H1 (cell line): ENCODE measurements around the gene THBS3. TPM values are rescaled to one million over a fixed set of nuclear protein-coding genes. Genes with fewer than 3 reads are reported as not detected.
A peak's percentile ranks its signal among the peaks of the same experiment; 100 is the strongest.

ENCODE experiments used
- CTCF ChIA-PET: fragments of 300-600 bp; sonication (Branson Sonifier 250); formaldehyde crosslinking; loops from one replicate; lab custom pipeline; 2021; ENCODE audit not compliant: partially characterized antibody; lab: Charles Lee
- POLR2A ChIA-PET: fragments of 300-600 bp; sonication (Branson Sonifier 250); formaldehyde crosslinking; loops from one replicate; lab custom pipeline; 2021; ENCODE audit warnings: inconsistent platforms; ENCODE audit not compliant: partially characterized antibody; lab: Charles Lee
- DNase-seq, 2 experiments: peaks; one replicate each; pipeline versions ENCODE4 v3.0.0 to v3.0.0-alpha.2; 2010 to 2022; ENCODE audit warnings: low spot score in 2 of 2, low read depth in 1 of 2, mixed read lengths in 1 of 2
- FAIRE-seq: peaks from 2 replicates; lab custom pipeline; 2011; peaks lifted over from hg19 to GRCh38; lab: Jason Lieb, UNC
- H2AFZ ChIP-seq: 2 replicates; pipeline ENCODE4 v1.8.1; 2012; ENCODE audit warnings: low read length, inconsistent platforms
- H2AK5ac ChIP-seq: 2 replicates; pipeline ENCODE4 v1.6.1; 2013; ENCODE audit warnings: low read depth, low read length
- H2BK120ac ChIP-seq: replicated peaks from 2 replicates; pipeline ENCODE3; 2013; ENCODE audit warnings: low read depth, low read length, inconsistent platforms
- H2BK12ac ChIP-seq: 2 replicates; pipeline ENCODE4 v1.6.1; 2013; ENCODE audit warnings: low read depth, low read length
- H2BK15ac ChIP-seq: 2 replicates; pipeline ENCODE4 v1.6.1; 2013; ENCODE audit warnings: low read length
- H2BK20ac ChIP-seq: 2 replicates; pipeline ENCODE4 v1.6.1; 2013; ENCODE audit warnings: low read length
- H2BK5ac ChIP-seq: 2 replicates; pipeline ENCODE4 v1.6.1; 2013; ENCODE audit warnings: low read depth, low read length
- H3K14ac ChIP-seq: 2 replicates; pipeline ENCODE4 v1.6.1; 2013; ENCODE audit warnings: inconsistent platforms; ENCODE audit not compliant: insufficient read length
- H3K18ac ChIP-seq: 2 replicates; pipeline ENCODE4 v1.6.1; 2013; ENCODE audit warnings: low read length; ENCODE audit errors: extremely low read depth
- H3K23ac ChIP-seq: 2 replicates; pipeline ENCODE4 v1.6.1; 2013; ENCODE audit warnings: inconsistent platforms; ENCODE audit not compliant: insufficient read length
- H3K23me2 ChIP-seq: 2 replicates; pipeline ENCODE4 v1.6.1; 2013; ENCODE audit warnings: low read depth, low read length
- H3K27ac ChIP-seq: 2 replicates; pipeline ENCODE4 v1.6.1; 2011; ENCODE audit warnings: low read depth, low read length, inconsistent platforms
- H3K27me3 ChIP-seq, 4 experiments: replicated peaks in 1 of 4; 1 replicate in 1 of 4; 2 replicates in 3 of 4; pipeline versions ENCODE4 v1.6.1 to v1.8.1; 2011 to 2013; ENCODE audit warnings: low read length in 3 of 4, mild to moderate bottlenecking in 3 of 4, inconsistent platforms in 2 of 4, mixed read lengths in 2 of 4, moderate library complexity in 1 of 4; ENCODE audit not compliant: control insufficient read depth in 3 of 4, insufficient read depth in 3 of 4; ENCODE audit errors: extremely low read depth in 1 of 4
- H3K36me3 ChIP-seq, 4 experiments: 2 replicates each; pipeline versions ENCODE4 v1.6.1 to v1.8.1; 2011 to 2013; ENCODE audit warnings: mild to moderate bottlenecking in 4 of 4, low read length in 3 of 4, moderate library complexity in 2 of 4, control low read depth in 1 of 4, inconsistent platforms in 1 of 4; ENCODE audit not compliant: insufficient read depth in 4 of 4, control insufficient read depth in 2 of 4
- H3K4ac ChIP-seq: replicated peaks from 2 replicates; pipeline ENCODE3; 2013; ENCODE audit warnings: low read length, low read depth, mixed read lengths, inconsistent platforms; ENCODE audit not compliant: insufficient read length
- H3K4me1 ChIP-seq, 4 experiments: replicated peaks in 1 of 4; 1 replicate in 1 of 4; 2 replicates in 3 of 4; pipeline versions ENCODE4 v1.6.1 to v1.8.1; 2011 to 2013; ENCODE audit warnings: low read length in 3 of 4, inconsistent platforms in 2 of 4, mixed read lengths in 1 of 4; ENCODE audit not compliant: insufficient read depth in 4 of 4, control insufficient read depth in 3 of 4
- H3K4me2 ChIP-seq, 2 experiments: 2 replicates each; pipeline versions ENCODE4 v1.6.1 to v1.8.1; 2011 to 2013; ENCODE audit warnings: low read depth in 2 of 2, low read length in 2 of 2, control low read depth in 1 of 2, inconsistent platforms in 1 of 2, mild to moderate bottlenecking in 1 of 2; ENCODE audit not compliant: insufficient read depth in 1 of 2
- H3K4me3 ChIP-seq, 4 experiments: fragments of 200-600, 300-600 bp in 1 of 4; sonication (generic), shearing (Covaris generic), sonication (Bioruptor Twin) in 1 of 4; 2 replicates each; pipeline versions ENCODE4 v1.5.1 to v1.8.1; 2011 to 2016; ENCODE audit warnings: low read length in 4 of 4, low read depth in 3 of 4, control low read depth in 2 of 4, inconsistent platforms in 2 of 4, mild to moderate bottlenecking in 2 of 4, mixed read lengths in 1 of 4, moderate library complexity in 1 of 4; ENCODE audit not compliant: insufficient read depth in 2 of 4; ENCODE audit errors: extremely low read depth in 1 of 4
- H3K56ac ChIP-seq: replicated peaks from 2 replicates; pipeline ENCODE3; 2013; ENCODE audit warnings: low read depth, mild to moderate bottlenecking, mixed read lengths, low read length, inconsistent platforms; ENCODE audit not compliant: insufficient read length
- H3K79me1 ChIP-seq: 2 replicates; pipeline ENCODE4 v1.6.1; 2013; ENCODE audit warnings: low read depth, low read length, control low read depth
- H3K79me2 ChIP-seq, 2 experiments: 2 replicates each; pipeline versions ENCODE4 v1.6.1 to v1.8.1; 2012 to 2013; ENCODE audit warnings: low read length in 2 of 2, mild to moderate bottlenecking in 2 of 2, inconsistent platforms in 1 of 2; ENCODE audit not compliant: insufficient read depth in 2 of 2, control insufficient read depth in 1 of 2
- H3K9ac ChIP-seq, 4 experiments: replicated peaks in 1 of 4; 1 replicate in 1 of 4; 2 replicates in 3 of 4; pipeline versions ENCODE4 v1.6.1 to v1.8.1; 2011 to 2013; ENCODE audit warnings: low read depth in 3 of 4, low read length in 3 of 4, control low read depth in 2 of 4, mild to moderate bottlenecking in 2 of 4, moderate library complexity in 2 of 4, inconsistent platforms in 1 of 4; ENCODE audit errors: extremely low read depth in 1 of 4
- H3K9me3 ChIP-seq, 2 experiments: 2 replicates each; pipeline versions ENCODE4 v1.6.1 to v1.8.1; 2012 to 2013; ENCODE audit warnings: mild to moderate bottlenecking in 2 of 2, moderate library complexity in 2 of 2, control low read depth in 1 of 2, inconsistent platforms in 1 of 2, low read depth in 1 of 2, low read length in 1 of 2, mixed read lengths in 1 of 2; ENCODE audit not compliant: insufficient read depth in 2 of 2
- H4K20me1 ChIP-seq, 2 experiments: replicated peaks in 1 of 2; 2 replicates each; pipeline versions ENCODE3 to v1.8.1; 2011 to 2013; ENCODE audit warnings: inconsistent platforms in 2 of 2, low read length in 2 of 2, mild to moderate bottlenecking in 1 of 2; ENCODE audit not compliant: insufficient read depth in 2 of 2, control insufficient read depth in 1 of 2
- H4K5ac ChIP-seq: 2 replicates; pipeline ENCODE4 v1.6.1; 2013; ENCODE audit warnings: low read length, low read depth, mixed read lengths, inconsistent platforms; ENCODE audit not compliant: insufficient read length
- H4K8ac ChIP-seq: 2 replicates; pipeline ENCODE4 v1.8.0; 2013; ENCODE audit warnings: mild to moderate bottlenecking, moderate library complexity, low read length, inconsistent platforms; ENCODE audit not compliant: insufficient read depth; ENCODE audit errors: extremely low read depth
- H4K91ac ChIP-seq: replicated peaks from 2 replicates; pipeline ENCODE3; 2013; ENCODE audit warnings: low read length, mixed read lengths, inconsistent platforms; ENCODE audit not compliant: insufficient read length
- BCL11A ChIP-seq, 2 experiments: IDR thresholded peaks; one replicate each; pipeline ENCODE4 v1.6.1; 2011; ENCODE audit warnings: low read depth in 2 of 2, low read length in 2 of 2, mild to moderate bottlenecking in 2 of 2
- RBBP5 ChIP-seq: IDR thresholded peaks from 2 replicates; pipeline ENCODE4 v1.7.1; 2012; ENCODE audit warnings: low read depth, mild to moderate bottlenecking, inconsistent platforms, low read length, moderate library complexity, borderline replicate concordance
- RFX5 ChIP-seq: IDR thresholded peaks from 2 replicates; pipeline ENCODE4 v1.6.1; 2011; ENCODE audit warnings: low read depth, low read length, improper control_type of control experiment, borderline replicate concordance
- SIN3A ChIP-seq, 2 experiments: IDR thresholded peaks in 1 of 2; conservative IDR thresholded peaks in 1 of 2; 2 replicates each; pipeline ENCODE4 v1.6.1; 2011 to 2012; ENCODE audit warnings: low read length in 2 of 2, improper control_type of control experiment in 1 of 2, low read depth in 1 of 2, mild to moderate bottlenecking in 1 of 2
- WGBS, 2 experiments: shearing (Covaris generic) in 1 of 2; methylation state at CpG; one replicate each; pipeline versions ENCODE4 v1.1.6 to v1.1.7; 2013 to 2015; ENCODE audit warnings: low lambda C conversion rate in 2 of 2, mixed read lengths in 2 of 2, inconsistent platforms in 1 of 2, low coverage in 1 of 2, missing lambda C conversion rate in 1 of 2; ENCODE audit not compliant: insufficient replicate concordance in 2 of 2, insufficient coverage in 1 of 2, insufficient read length in 1 of 2; ENCODE audit errors: extremely low coverage in 1 of 2, missing lambda C conversion rate in 1 of 2; 5-methylcytosine and 5-hydroxymethylcytosine counted together
- polyA plus RNA-seq, 7 experiments: library from polyadenylated mRNA; depleted of rRNA in 3 of 7; stranded (reverse) in 5 of 7; unstranded in 2 of 7; fragments of >200 nt in 5 of 7; fragments of 200-250 nt in 2 of 7; gene quantifications; 1 replicate in 5 of 7; 2 replicates in 1 of 7; 4 replicates in 1 of 7; pipeline versions ENCODE4 v1.2.1 to v1.2.3, GENCODE V29; 2011 to 2013; ENCODE audit warnings: missing spikeins in 2 of 7, mixed read lengths in 2 of 7
- total RNA-seq: library from RNA; stranded (reverse); fragmentation: NEBNext Ultra II Directional; extraction: Animal tissue kit (Norgen Biotek cat#: 25700); gene quantifications from 2 replicates; pipeline ENCODE4 v1.2.1, GENCODE V29; 2021

THBS3 gene
- total and polyA plus RNA-seq, 2 of the 8 experiments (the other 6 are each of a cell fraction or from before 2014, with no cell fraction given) = 3.0 to 3.5 TPM

DNA sequence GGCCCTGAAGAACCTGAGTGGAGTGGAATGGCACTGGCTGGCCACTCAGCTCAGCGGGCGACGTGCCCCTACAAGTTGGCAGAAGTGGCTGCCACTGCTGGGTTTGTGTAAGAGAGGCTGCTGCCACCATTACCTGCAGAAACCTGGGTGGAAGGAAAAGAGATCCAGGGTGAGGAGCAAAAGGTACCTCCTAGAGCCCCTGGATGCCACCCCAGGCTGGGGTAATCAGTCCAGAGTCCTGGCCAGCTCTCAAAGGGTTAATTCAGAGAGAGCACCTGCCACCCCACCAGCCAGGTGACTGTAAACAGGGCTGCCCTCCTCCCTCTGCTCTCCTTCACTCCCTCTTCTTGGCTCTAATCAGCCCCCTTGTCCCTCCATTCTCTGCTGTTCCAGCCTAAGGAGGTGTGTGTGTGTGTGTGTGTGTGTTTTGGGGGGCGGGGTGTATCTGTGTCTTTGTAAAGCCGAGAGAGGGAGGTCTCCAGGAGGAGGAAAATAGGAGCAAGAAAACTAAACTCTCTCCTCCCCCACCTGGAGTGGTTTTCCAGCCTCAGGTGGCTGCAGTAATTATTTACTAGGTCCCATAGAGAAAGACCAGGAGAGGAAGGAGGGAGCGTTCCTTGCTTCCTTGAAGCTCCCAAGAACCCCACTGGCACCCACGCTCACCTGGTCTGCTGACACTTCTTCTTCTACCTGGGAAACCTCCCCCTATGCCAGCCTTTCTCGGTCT, 21.5 kb downstream of the THBS3 start:
- FAIRE-seq = no peak
- no peak overlapping the region for H3K23ac ChIP-seq

More for the DNA sequence above, 21.5 kb downstream of the THBS3 start:
- Histone ChIP-seq H3K18ac (peak overlapping the region; percentile 71), H3K79me2 (no peaks in the 10 kb centered on the region), H3K14ac (no peak overlapping the region), H3K4me3 (peak overlapping the region in 1 of 4 experiments; percentile 10; a peak in 2 of 8 replicates), H2BK120ac (no peak overlapping the region), H3K36me3 (peaks cover 0 to 12% (median 6%) of the 10 kb centered on the region in 4 experiments; a peak in 5 of 8 replicates), H3K4me2 (peak overlapping the region; percentile 36 to 54; a peak in 2 of 4 replicates), H4K5ac (no peak overlapping the region), H3K9me3 (no peaks in the 10 kb centered on the region), H3K27me3 (no peaks in the 10 kb centered on the region), H3K4ac (no peak overlapping the region), H4K91ac (no peak overlapping the region), H3K23me2 (no peaks in the 10 kb centered on the region; the same call in 1 of the 2 replicates), H2BK12ac (peak overlapping the region; percentile 39; the same call in 1 of the 2 replicates), H2BK15ac (no peak overlapping the region), H3K27ac (no peak overlapping the region; the same call in 1 of the 2 replicates), H4K8ac (no peak overlapping the region), H3K4me1 (peaks cover 4 to 20% (median 11%) of the 10 kb centered on the region in 4 experiments), H3K56ac (no peak overlapping the region), H2AFZ (no peak overlapping the region), H2BK5ac (0 out of 2 replicates have a peak overlapping the region, but pooled peaks have one; percentile 7), H4K20me1 (no peaks in the 10 kb centered on the region), H2AK5ac (peak overlapping the region; percentile 39; the same call in 1 of the 2 replicates), H3K9ac (no peak overlapping the region; a peak in 2 of 7 replicates), H2BK20ac (peak overlapping the region; percentile 48; the same call in 1 of the 2 replicates), H3K79me1 (no peaks in the 10 kb centered on the region)
- ChIA-PET CTCF (interaction anchor here (0.7 to 6.1 kb wide), 7 partner anchors 8 to 142 kb away, joined by 3 to 38 read pairs (median 5); partner anchors contain the start of gene KRTCAP2), POLR2A (interaction anchor here (0.8 to 20.5 kb wide), 7 partner anchors 8 to 216 kb away, joined by 3 to 512 read pairs (median 3); partner anchors contain the start of genes KRTCAP2, MTX1, SHC1 and THBS3)
- no peak for TF ChIP-seq RFX5
- TF ChIP-seq SIN3A (conservative IDR thresholded peaks at IDR 0.05 in 1 of 2, IDR thresholded peaks at IDR 0.05 in 1 of 2; ENCODE audit: low read depth in 1 of 2, low read length in 2 of 2) = 0 out of 4 replicates have a peak, but pooled peaks of 1 of the 2 experiments have one; percentile 52
- TF ChIP-seq RBBP5 = no peak
- TF ChIP-seq BCL11A (IDR thresholded peaks at IDR 0.05; ENCODE audit: low read depth in 2 of 2, low read length in 2 of 2) = no peak
- peak in 1 of 2 experiments; percentile 58 for DNase-seq
- 73% methylated on average over 8 of the region's 8 CpGs; no CpG with 5 or more reads in 1 of the 2 experiments for whole genome bisulfite sequencing, 2 experiments
